Activated CD4-positive, alpha-beta memory T cell treated with anti-CD3 and anti-CD28 coated beads for 36 hours (primary cell): ENCODE measurements around the gene OPN1SW. TPM values are rescaled to one million over a fixed set of nuclear protein-coding genes. Genes with fewer than 3 reads are reported as not detected.

Source experiments
- CTCF ChIA-PET: fragments of 350-600 bp; sonication (Branson Sonifier 250); formaldehyde crosslinking; loops from one replicate; lab custom pipeline; 2021; ENCODE audit warnings: antibody characterized with exemption, inconsistent platforms; lab: Charles Lee
- POLR2A ChIA-PET: fragments of 350-600 bp; sonication (Branson Sonifier 250); formaldehyde crosslinking; loops from one replicate; lab custom pipeline; 2021; ENCODE audit warnings: antibody characterized with exemption; lab: Charles Lee
- DNase-seq: peaks from one replicate; pipeline ENCODE4 v3.0.0-alpha.2; 2020
- H3K27ac Mint-ChIP-seq: one replicate; pipeline ENCODE4 v1.8.0; 2021; ENCODE audit warnings: mixed read lengths
- H3K27me3 Mint-ChIP-seq: one replicate; pipeline ENCODE4 v1.8.0; 2021; ENCODE audit warnings: mixed read lengths
- H3K36me3 Mint-ChIP-seq: one replicate; pipeline ENCODE4 v1.8.0; 2021; ENCODE audit warnings: mixed read lengths
- H3K4me1 Mint-ChIP-seq: one replicate; pipeline ENCODE4 v1.8.0; 2021; ENCODE audit warnings: low read depth, mixed read lengths
- H3K4me3 Mint-ChIP-seq: one replicate; pipeline ENCODE4 v1.8.0; 2021; ENCODE audit warnings: mild to moderate bottlenecking, mixed read lengths
- H3K9me3 Mint-ChIP-seq: one replicate; pipeline ENCODE4 v1.8.0; 2021; ENCODE audit warnings: mixed read lengths
- intact Hi-C: fragments of 100-400 bp; cut with micrococcal nuclease; formaldehyde crosslinking; loops from one replicate; pipeline ENCODE4 v1.15.1; 2023
- total RNA-seq, 2 experiments: library from RNA; stranded (reverse); gene quantifications; one replicate each; pipeline ENCODE4 v1.2.3, GENCODE V29; 2021

Gene OPN1SW, protein sequence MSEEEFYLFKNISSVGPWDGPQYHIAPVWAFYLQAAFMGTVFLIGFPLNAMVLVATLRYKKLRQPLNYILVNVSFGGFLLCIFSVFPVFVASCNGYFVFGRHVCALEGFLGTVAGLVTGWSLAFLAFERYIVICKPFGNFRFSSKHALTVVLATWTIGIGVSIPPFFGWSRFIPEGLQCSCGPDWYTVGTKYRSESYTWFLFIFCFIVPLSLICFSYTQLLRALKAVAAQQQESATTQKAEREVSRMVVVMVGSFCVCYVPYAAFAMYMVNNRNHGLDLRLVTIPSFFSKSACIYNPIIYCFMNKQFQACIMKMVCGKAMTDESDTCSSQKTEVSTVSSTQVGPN
- not detected for total RNA-seq

DNA sequence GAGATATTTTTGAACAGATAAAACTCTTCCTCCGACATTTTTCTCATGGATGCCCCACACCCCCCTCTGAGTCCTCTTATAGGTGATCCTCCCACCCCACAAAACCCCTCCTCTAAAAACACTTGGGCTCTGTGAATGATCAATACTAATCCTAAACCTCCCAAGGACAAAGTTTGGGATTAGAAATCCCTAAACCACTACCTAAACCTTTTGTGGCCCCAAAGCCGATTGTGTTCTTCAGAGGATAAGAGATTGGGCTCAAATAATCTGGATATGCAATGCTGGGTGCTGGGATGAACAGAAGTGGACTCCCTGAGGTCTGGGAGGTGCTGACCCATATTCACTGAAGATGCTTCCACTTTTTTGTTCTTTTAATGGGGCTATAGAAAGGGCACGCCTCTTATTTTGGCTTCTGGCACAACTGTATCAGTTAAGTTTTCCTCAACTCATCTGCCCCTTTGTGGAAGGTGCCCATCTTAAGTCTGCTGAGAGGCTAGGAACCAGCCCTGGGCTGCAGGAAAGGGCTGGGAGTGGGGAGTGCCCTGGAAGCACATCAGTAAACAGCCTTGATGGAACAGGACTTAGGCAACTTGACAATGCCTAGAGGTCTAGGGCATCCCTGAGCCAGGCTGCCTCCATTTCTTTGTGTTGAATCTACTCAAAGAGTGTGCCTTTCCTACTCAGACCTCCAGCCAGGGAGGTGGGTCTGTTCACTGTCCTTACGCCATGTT is at the start of gene OPN1SW:
OPN1SW (minus strand) TSS at position 51 of the 731 bp plus-strand sequence; CDS start at position 38, 13 bp downstream.
- CTCF ChIA-PET, result no interaction called here
- H3K4me3 Mint-ChIP-seq, result no peak within 1 kb of the TSS
- peaks cover 14% of the 10 kb centered on the region for H3K4me1 Mint-ChIP-seq
- H3K27me3 Mint-ChIP-seq, result no peaks in the 10 kb centered on the region
- intact Hi-C loops, result no loop called here
- H3K9me3 Mint-ChIP-seq, result peaks cover 20% of the 10 kb centered on the region
- H3K36me3 Mint-ChIP-seq, result peaks cover 40% of the 10 kb centered on the region
- H3K27ac Mint-ChIP-seq, result no peak within 1 kb of the TSS
- no peak for DNase-seq
- POLR2A ChIA-PET, result no interaction called here

DNA sequence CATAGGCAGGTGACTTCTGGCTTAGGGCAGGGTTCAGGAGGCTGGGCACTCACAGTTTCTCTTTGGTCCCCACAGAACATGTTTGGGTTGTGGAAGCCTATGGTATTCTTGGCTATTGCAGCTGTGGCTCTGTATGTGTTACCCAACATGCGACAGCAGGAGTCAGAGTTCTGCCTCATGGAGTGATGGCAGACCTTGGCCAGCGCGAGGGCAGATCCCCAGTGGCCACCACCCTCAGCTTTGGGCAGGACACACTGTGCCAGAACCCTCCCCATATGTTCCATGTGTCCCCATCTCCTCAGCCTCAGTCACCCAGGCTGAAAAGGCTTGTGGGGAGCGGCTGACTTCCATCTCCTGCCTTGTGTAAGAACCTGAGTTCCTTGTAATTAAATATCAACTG is 46.1 kb upstream of the OPN1SW start:
- ChIA-PET CTCF (interaction anchor here (1.2 kb wide), 1 partner anchor 62 kb away, joined by 3 read pairs; no protein-coding TSS in a partner anchor), POLR2A (no interaction called here)
- DNase-seq, result no peak
- Mint-ChIP-seq H3K27me3 (peaks cover 2% of the 10 kb centered on the region), H3K4me3 (no peak overlapping the region), H3K36me3 (no peaks in the 10 kb centered on the region), H3K4me1 (peaks cover 3% of the 10 kb centered on the region), H3K27ac (no peak overlapping the region), H3K9me3 (no peaks in the 10 kb centered on the region)
- intact Hi-C loops, result no loop called here

DNA sequence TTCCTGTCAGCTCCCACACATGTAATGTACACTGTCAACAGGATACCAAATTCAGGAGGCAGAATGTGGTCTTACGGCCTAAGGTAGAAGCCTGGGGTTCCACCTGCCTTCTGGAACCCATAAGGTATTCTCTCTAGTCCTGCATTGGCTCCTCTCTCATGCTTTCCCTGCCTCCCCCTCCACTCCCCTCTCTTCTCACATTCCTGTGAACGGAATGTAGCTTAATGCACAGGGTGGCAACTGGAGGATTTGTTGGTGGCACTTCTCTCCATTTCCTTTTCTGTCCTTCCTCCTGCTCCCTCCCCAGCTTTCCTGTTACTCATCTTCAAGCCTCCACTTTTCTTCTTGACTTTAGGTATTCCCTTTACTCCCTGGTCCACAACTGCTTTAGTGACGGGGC is 43.1 kb upstream of the OPN1SW start:
- CTCF ChIA-PET, result no interaction called here

DNA sequence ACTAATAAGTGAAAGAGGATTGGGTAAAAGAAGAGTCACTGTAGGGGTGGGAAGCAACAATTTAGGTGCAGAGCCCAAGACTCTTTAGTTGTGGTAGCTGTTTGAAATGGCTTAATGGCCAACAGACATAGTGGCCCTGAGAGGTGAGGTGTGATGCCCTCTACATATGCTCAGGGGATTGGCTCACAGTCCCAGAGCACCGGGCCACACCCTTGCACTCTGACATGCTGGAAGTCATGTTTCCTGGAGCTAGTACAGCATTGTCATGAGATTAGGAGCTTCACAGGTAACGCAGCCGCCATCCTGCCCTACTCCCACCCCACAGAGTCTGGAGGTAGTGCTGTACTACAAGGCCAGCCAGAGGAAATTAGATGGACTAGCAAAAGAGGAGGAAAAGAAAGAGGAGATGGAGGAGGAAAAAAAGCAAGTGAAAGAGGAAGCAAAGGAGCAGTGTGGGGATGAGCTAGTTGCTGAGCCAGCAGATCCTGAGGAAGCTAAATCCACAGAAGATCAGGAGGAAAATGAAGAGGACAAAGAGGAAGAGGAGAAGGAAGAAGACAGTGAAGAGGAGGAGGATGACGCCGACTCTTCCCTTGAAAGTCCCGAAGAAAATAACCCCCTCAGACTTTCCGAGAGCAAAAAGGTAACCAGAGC is 39.8 kb upstream of the OPN1SW start:
- intact Hi-C loops, result no loop called here
- H3K36me3 Mint-ChIP-seq, result no peaks in the 10 kb centered on the region
- H3K27ac Mint-ChIP-seq, result no peak overlapping the region
- no peak for DNase-seq
- ChIA-PET POLR2A (no interaction called here), CTCF (no interaction called here)
- H3K4me1 Mint-ChIP-seq, result peaks cover 3% of the 10 kb centered on the region
- H3K9me3 Mint-ChIP-seq, result no peaks in the 10 kb centered on the region
- H3K4me3 Mint-ChIP-seq, result no peak overlapping the region
- no peaks in the 10 kb centered on the region for H3K27me3 Mint-ChIP-seq

More for the DNA sequence above, 43.1 kb upstream of the OPN1SW start:
- Mint-ChIP-seq H3K4me3 (no peak overlapping the region), H3K9me3 (no peaks in the 10 kb centered on the region), H3K4me1 (peaks cover 3% of the 10 kb centered on the region), H3K36me3 (no peaks in the 10 kb centered on the region), H3K27ac (no peak overlapping the region), H3K27me3 (no peaks in the 10 kb centered on the region)
- intact Hi-C loops, result no loop called here
- DNase-seq, result no peak
- POLR2A ChIA-PET, result no interaction called here

DNA sequence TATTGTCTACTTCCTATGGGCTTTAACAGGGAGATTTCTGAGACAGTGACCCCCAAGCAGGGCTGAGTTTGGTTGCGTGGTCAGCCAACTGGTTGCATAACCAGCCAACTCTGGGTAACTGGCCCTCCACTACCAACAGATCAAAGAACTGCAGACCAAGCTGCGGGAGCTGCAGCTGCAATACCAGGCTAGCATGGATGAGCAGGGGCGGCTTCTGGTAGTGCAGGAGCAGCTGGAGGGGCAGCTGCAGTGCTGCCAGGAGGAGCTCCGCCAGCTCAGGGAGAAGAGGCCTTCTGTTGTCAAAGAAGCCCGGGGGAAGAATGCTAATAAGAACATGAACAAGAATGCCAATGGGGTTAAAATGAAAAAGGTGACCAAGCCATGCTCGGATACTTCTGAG is 38.9 kb upstream of the OPN1SW start:
- ChIA-PET CTCF (no interaction called here), POLR2A (no interaction called here)
- no peaks in the 10 kb centered on the region for H3K27me3 Mint-ChIP-seq
- no peak overlapping the region for H3K27ac Mint-ChIP-seq
- H3K9me3 Mint-ChIP-seq, result no peaks in the 10 kb centered on the region
- no peaks in the 10 kb centered on the region for H3K4me1 Mint-ChIP-seq
- no peak overlapping the region for H3K4me3 Mint-ChIP-seq
- intact Hi-C loops, result no loop called here
- H3K36me3 Mint-ChIP-seq, result no peaks in the 10 kb centered on the region
- no peak for DNase-seq

DNA sequence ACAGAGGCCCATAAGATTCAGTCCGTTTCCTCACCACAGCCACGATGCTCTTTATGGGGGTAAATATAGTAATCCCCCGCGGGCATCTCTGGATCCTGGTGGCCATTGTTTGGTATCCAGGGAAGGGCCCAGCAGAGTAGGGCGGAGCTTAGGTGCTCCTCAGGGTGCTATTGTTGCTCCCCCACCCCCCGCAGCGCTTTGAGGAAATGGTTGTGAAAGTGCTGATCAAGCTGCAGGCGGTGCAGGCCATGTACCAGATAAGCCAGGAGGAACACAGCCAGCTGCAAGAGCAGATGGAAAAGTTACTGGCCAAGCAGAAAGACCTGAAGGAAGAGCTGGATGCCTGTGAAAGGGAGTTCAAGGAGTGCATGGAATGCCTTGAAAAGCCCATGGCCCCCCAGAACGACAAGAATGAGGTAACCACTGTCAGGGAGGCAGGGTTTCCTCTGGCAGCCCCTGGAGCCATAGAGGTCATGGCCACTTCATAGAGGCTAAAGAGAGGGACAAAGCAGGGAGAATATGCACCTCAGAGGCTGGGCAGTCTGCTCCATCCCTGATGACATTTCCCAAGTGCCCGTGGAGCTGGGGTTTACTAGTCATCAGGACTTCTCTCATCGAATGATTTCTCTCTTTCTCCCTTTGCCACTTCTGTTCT is 37.0 kb upstream of the OPN1SW start:
- no peaks in the 10 kb centered on the region for H3K4me1 Mint-ChIP-seq
- ChIA-PET CTCF (no interaction called here), POLR2A (no interaction called here)
- H3K27ac Mint-ChIP-seq, result no peak overlapping the region
- intact Hi-C loops, result no loop called here
- no peak overlapping the region for H3K4me3 Mint-ChIP-seq
- H3K9me3 Mint-ChIP-seq, result no peaks in the 10 kb centered on the region
- no peaks in the 10 kb centered on the region for H3K36me3 Mint-ChIP-seq
- no peaks in the 10 kb centered on the region for H3K27me3 Mint-ChIP-seq
- no peak for DNase-seq

DNA sequence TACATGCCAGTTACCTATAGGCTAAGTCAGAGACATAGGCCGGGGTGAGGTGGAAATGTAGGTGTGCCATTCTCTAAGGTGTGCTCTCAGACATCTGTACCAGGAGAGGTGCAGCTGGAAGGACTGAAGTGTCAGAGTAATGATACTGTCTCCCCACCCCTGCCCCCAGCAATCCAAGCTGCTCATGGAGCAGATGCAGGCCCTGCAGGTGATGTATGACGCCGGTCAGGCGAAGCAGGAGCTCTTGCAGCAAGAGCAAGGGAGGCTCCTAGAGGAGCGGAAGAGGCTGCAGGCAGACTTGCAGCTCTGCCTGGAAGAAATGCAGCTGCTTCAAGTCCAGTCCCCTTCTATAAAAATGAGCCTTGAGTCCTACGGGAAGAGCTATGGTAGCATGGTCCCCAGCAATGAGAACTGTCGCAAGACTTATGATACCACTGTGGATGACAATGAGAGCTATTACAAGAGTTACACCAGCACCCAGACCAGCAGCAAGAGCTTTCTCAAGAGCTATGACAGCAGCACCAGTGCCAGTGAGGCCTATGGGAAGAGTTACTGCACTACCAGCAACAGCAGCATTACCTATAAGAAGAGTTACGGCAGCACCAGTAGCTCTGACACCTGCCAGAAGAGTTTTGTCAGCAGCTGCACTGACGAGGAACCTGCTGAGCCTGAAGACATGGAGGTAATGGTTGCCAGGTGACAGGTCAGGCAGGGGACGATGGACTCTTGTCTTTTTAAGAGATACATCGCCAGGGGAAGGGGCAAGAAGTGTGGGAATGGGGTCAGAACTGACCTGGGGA is 36.2 kb upstream of the OPN1SW start:
- ChIA-PET CTCF (interaction anchor here (1.0 kb wide), 1 partner anchor 225 kb away, joined by 3 read pairs; no protein-coding TSS in a partner anchor), POLR2A (no interaction called here)
- H3K4me3 Mint-ChIP-seq, result no peak overlapping the region
- no peaks in the 10 kb centered on the region for H3K9me3 Mint-ChIP-seq
- H3K36me3 Mint-ChIP-seq, result no peaks in the 10 kb centered on the region
- H3K27me3 Mint-ChIP-seq, result no peaks in the 10 kb centered on the region
- H3K27ac Mint-ChIP-seq, result no peak overlapping the region
- intact Hi-C loops, result no loop called here
- H3K4me1 Mint-ChIP-seq, result no peaks in the 10 kb centered on the region
- no peak for DNase-seq

DNA sequence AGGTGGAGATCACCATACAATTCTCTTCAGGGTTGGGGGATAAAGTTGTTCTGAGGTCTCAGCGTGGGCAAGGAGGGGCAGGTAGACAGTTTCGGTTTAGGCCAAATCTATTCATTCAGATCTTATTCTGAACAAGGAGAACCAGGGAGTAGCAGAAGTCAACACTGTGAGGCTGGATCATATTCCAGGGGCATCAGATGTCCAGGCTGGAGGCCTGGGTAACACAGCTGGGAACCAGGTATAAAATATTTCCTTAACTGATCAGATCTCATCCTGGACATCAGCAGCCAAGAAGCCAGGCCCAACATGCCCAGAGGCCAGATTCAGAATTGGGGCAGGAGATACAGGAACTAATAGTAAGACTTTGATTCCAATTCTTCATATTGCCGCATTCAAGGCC is 35.4 kb upstream of the OPN1SW start:
- Mint-ChIP-seq H3K27me3 (no peaks in the 10 kb centered on the region), H3K36me3 (no peaks in the 10 kb centered on the region), H3K4me1 (no peaks in the 10 kb centered on the region), H3K9me3 (no peaks in the 10 kb centered on the region), H3K4me3 (no peak overlapping the region), H3K27ac (no peak overlapping the region)
- CTCF ChIA-PET, result interaction anchor here (1.0 kb wide), 1 partner anchor 226 kb away, joined by 3 read pairs; no protein-coding TSS in a partner anchor
- POLR2A ChIA-PET, result no interaction called here
- intact Hi-C loops, result no loop called here
- no peak for DNase-seq

DNA sequence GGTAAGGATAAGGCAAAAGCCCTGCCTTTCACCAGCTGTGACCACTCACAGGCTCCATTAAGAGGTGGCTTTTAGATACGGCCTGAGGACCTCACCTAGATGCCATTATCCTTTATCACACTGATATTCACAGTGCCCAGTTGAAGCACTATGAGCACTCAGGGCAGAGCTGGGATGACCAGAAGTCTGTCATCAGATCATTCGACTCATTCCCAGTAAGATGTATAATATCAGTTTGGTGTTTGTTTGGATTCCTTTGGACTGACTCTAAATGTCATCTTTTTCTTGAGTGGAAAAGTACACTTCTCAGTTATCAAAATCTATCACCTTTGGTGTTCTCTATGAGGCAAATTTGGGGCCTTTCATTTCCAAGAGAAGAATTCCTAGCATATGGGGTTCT is 34.9 kb upstream of the OPN1SW start:
- no peak overlapping the region for H3K27ac Mint-ChIP-seq
- H3K4me3 Mint-ChIP-seq, result no peak overlapping the region
- intact Hi-C loops, result no loop called here
- no peak for DNase-seq
- CTCF ChIA-PET, result interaction anchor here (1.0 kb wide), 1 partner anchor 15 kb away, joined by 3 read pairs; no protein-coding TSS in a partner anchor
- H3K9me3 Mint-ChIP-seq, result no peaks in the 10 kb centered on the region
- no peaks in the 10 kb centered on the region for H3K27me3 Mint-ChIP-seq
- POLR2A ChIA-PET, result interaction anchor here (1.0 kb wide), 1 partner anchor 10 kb away, joined by 3 read pairs; no protein-coding TSS in a partner anchor
- no peaks in the 10 kb centered on the region for H3K36me3 Mint-ChIP-seq
- no peaks in the 10 kb centered on the region for H3K4me1 Mint-ChIP-seq

DNA sequence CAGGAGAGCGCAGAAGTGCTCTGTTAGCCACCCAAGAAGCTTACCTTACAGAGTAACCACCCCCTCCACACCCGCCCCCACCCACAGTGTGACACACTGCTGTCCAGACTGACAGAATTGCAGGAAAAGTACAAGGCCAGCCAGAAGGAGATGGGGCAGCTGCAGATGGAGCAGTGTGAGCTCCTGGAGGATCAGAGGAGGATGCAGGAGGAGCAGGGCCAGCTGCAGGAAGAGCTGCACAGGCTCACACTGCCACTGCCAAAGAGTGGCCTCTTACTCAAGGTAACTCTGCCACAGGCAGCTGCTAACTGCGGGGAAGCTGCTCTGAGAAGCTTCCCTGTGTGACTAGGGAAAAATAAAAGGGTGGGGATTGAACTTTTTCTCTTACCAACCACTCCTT is 33.8 kb upstream of the OPN1SW start:
- intact Hi-C loops, result no loop called here
- Mint-ChIP-seq H3K27me3 (no peaks in the 10 kb centered on the region), H3K9me3 (no peaks in the 10 kb centered on the region), H3K36me3 (no peaks in the 10 kb centered on the region), H3K27ac (no peak overlapping the region), H3K4me3 (no peak overlapping the region), H3K4me1 (no peaks in the 10 kb centered on the region)
- ChIA-PET CTCF (interaction anchor here (1.6 kb wide), 1 partner anchor 54 kb away, joined by 4 read pairs; no protein-coding TSS in a partner anchor), POLR2A (interaction anchor here (1.0 kb wide), 1 partner anchor 9 kb away, joined by 3 read pairs; no protein-coding TSS in a partner anchor)
- no peak for DNase-seq

DNA sequence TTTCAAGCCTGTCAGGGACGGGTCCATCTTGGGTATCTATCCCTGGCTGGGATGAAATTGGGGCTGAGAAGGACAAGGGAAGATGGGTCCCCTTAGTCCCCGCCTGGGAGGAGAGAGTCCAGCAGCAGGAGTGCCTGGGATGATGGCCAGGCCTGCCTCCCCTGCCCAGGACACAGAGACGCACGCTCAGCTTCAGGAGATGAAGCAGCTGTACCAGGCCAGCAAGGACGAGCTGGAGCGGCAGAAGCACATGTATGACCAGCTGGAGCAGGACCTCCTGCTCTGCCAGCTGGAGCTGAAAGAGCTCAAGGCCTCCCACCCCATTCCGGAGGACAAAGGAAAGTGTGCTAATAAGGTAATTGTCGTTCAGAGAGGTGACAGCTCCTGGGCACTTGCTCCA is 31.6 kb upstream of the OPN1SW start:
- H3K36me3 Mint-ChIP-seq, result no peaks in the 10 kb centered on the region
- CTCF ChIA-PET, result no interaction called here
- H3K27ac Mint-ChIP-seq, result no peak overlapping the region
- no peaks in the 10 kb centered on the region for H3K9me3 Mint-ChIP-seq
- POLR2A ChIA-PET, result no interaction called here
- intact Hi-C loops, result no loop called here
- H3K27me3 Mint-ChIP-seq, result no peaks in the 10 kb centered on the region
- no peak overlapping the region for H3K4me3 Mint-ChIP-seq
- H3K4me1 Mint-ChIP-seq, result no peaks in the 10 kb centered on the region
- no peak for DNase-seq
